Urinary bladder (tissue), 4 donors: ENCODE data around the gene SIRT7. TPM values are rescaled to one million over a fixed set of nuclear protein-coding genes. Genes with fewer than 3 reads are reported as not detected.
A peak's percentile ranks its signal among the peaks of the same experiment; 100 is the strongest.

Experiments used
- DNase-seq: peaks from one replicate; pipeline ENCODE4 v3.0.0-alpha.2; 2015; ENCODE audit errors: extremely low spot score
- H3K27ac ChIP-seq: one replicate; pipeline ENCODE4 v1.5.1; 2013; ENCODE audit warnings: low read depth, mild to moderate bottlenecking, moderate library complexity
- H3K36me3 ChIP-seq: one replicate; pipeline ENCODE4 v1.6.1; 2013; ENCODE audit warnings: mild to moderate bottlenecking, moderate library complexity; ENCODE audit not compliant: insufficient read depth
- H3K4me1 ChIP-seq: one replicate; pipeline ENCODE4 v1.6.1; 2013; ENCODE audit warnings: mild to moderate bottlenecking, moderate library complexity; ENCODE audit not compliant: insufficient read depth
- H3K4me3 ChIP-seq: one replicate; pipeline ENCODE4 v1.5.1; 2013; ENCODE audit warnings: low read depth, low read length
- WGBS: extraction: QIAGEN DNeasy Blood & Tissue Kit; methylation state at CpG from one replicate; pipeline ENCODE4 v1.1.7; 2013; 5-methylcytosine and 5-hydroxymethylcytosine counted together
- polyA plus RNA-seq: library from polyadenylated mRNA; stranded (reverse); fragments of 200-250 nt; gene quantifications from one replicate; pipeline ENCODE4 v1.2.3, GENCODE V29; 2013
- total RNA-seq: library from RNA; depleted of rRNA; stranded (reverse); fragments of >200 nt; gene quantifications from one replicate; pipeline ENCODE4 v1.2.3, GENCODE V29; 2014
- donor health status: healthy with polysubstance abuse.
- donor health status: healthy.

The SIRT7 gene
- total and polyA plus RNA-seq, 2 donors: 3.9 to 22.7 TPM

- H3K4me3 ChIP-seq: no peak overlapping the region
- 87% methylated on average over 19 of the region's 19 CpGs for WGBS
- no peak overlapping the region for H3K27ac ChIP-seq
- H3K4me1 ChIP-seq: no peaks in the 10 kb centered on the region
- DNase-seq: no peak
- peaks cover 7% of the 10 kb centered on the region for H3K36me3 ChIP-seq
These were observed 6.0 kb downstream of the SIRT7 start for GRCh38 chr17:81911969-81912368.

- Histone ChIP-seq H3K27ac (no peak within 1 kb of the TSS), H3K4me1 (no peaks in the 10 kb centered on the region), H3K36me3 (peaks cover 7% of the 10 kb centered on the region), H3K4me3 (peak within 1 kb of the TSS; percentile 75)
- WGBS: 2% methylated on average over 84 of the region's 84 CpGs
- DNase-seq: no peak
These were observed 6.6 kb downstream of the SIRT7 start, which contains the start of gene PCYT2 for GRCh38 chr17:81911277-81911961. TSS of gene PCYT2 (minus strand) at chr17:81911399. CDS start at chr17:81911355, 44 bp downstream.

- H3K4me1 ChIP-seq: no peaks in the 10 kb centered on the region
- H3K27ac ChIP-seq: no peak overlapping the region
- no peak for DNase-seq
- WGBS: 1% methylated on average over 55 of the region's 55 CpGs
- H3K36me3 ChIP-seq: peaks cover 7% of the 10 kb centered on the region
- H3K4me3 ChIP-seq: peak overlapping the region; percentile 75
These were observed 7.1 kb downstream of the SIRT7 start for GRCh38 chr17:81910840-81911276.

GRCh38 chr17:81909966-81910839, 7.8 kb downstream of the SIRT7 start:
- DNase-seq: no peak
- Histone ChIP-seq H3K4me3 (peak overlapping the region; percentile 75), H3K27ac (no peak overlapping the region), H3K4me1 (no peaks in the 10 kb centered on the region), H3K36me3 (peaks cover 4% of the 10 kb centered on the region)
- 41% methylated on average over 23 of the region's 23 CpGs for WGBS

- H3K27ac ChIP-seq: no peak overlapping the region
- no peaks in the 10 kb centered on the region for H3K36me3 ChIP-seq
- no peak for DNase-seq
- H3K4me3 ChIP-seq: no peak overlapping the region
- 96% methylated on average over 12 of the region's 12 CpGs for WGBS
- H3K4me1 ChIP-seq: no peaks in the 10 kb centered on the region
These were observed 8.7 kb downstream of the SIRT7 start for GRCh38 chr17:81909231-81909630.

- 97% methylated on average over 11 of the region's 11 CpGs for WGBS
- H3K4me1 ChIP-seq: no peaks in the 10 kb centered on the region
- DNase-seq: no peak
- no peaks in the 10 kb centered on the region for H3K36me3 ChIP-seq
- H3K27ac ChIP-seq: no peak overlapping the region
- no peak overlapping the region for H3K4me3 ChIP-seq
These were observed 9.2 kb downstream of the SIRT7 start for GRCh38 chr17:81908793-81909192.

GRCh38 chr17:81907219-81908145, 10.5 kb downstream of the SIRT7 start:
- Histone ChIP-seq H3K4me1 (no peaks in the 10 kb centered on the region), H3K36me3 (no peaks in the 10 kb centered on the region), H3K27ac (no peak overlapping the region), H3K4me3 (no peak overlapping the region)
- no peak for DNase-seq
- 91% methylated on average over 26 of the region's 26 CpGs for WGBS

GRCh38 chr17:81906476-81907218, 11.3 kb downstream of the SIRT7 start:
- Histone ChIP-seq H3K27ac (no peak overlapping the region), H3K4me3 (no peak overlapping the region), H3K36me3 (no peaks in the 10 kb centered on the region), H3K4me1 (no peaks in the 10 kb centered on the region)
- WGBS: 92% methylated on average over 15 of the region's 15 CpGs
- DNase-seq: no peak

GRCh38 chr17:81905993-81906392, 12.0 kb downstream of the SIRT7 start:
- Histone ChIP-seq H3K27ac (no peak overlapping the region), H3K4me3 (no peak overlapping the region), H3K36me3 (no peaks in the 10 kb centered on the region), H3K4me1 (no peaks in the 10 kb centered on the region)
- WGBS: 95% methylated on average over 10 of the region's 10 CpGs
- DNase-seq: no peak

GRCh38 chr17:81905424-81905875, 12.5 kb downstream of the SIRT7 start:
- H3K36me3 ChIP-seq: no peaks in the 10 kb centered on the region
- DNase-seq: no peak
- WGBS: 93% methylated on average over 16 of the region's 16 CpGs
- no peak overlapping the region for H3K4me3 ChIP-seq
- H3K4me1 ChIP-seq: no peaks in the 10 kb centered on the region
- H3K27ac ChIP-seq: no peak overlapping the region

GRCh38 chr17:81904600-81905423, 13.2 kb downstream of the SIRT7 start:
- no peaks in the 10 kb centered on the region for H3K4me1 ChIP-seq
- WGBS: 92% methylated on average over 28 of the region's 28 CpGs
- H3K36me3 ChIP-seq: no peaks in the 10 kb centered on the region
- H3K27ac ChIP-seq: no peak overlapping the region
- no peak for DNase-seq
- no peak overlapping the region for H3K4me3 ChIP-seq
